Gastrocnemius medialis (tissue), 4 donors: ENCODE data around the gene PLCB3. TPM values are rescaled to one million over a fixed set of nuclear protein-coding genes. Genes with fewer than 3 reads are reported as not detected.
"Not testable (repeated sequence)": the region's sequence is repeated elsewhere in the genome, so short reads cannot be mapped to it uniquely, and the experiment has no call there.

Experiments
- ATAC-seq, 2 donors: fragments of 150-250 bp; one replicate each; pipeline ENCODE4 v1.9.1; 2016
- DNase-seq, 2 donors: peaks; one replicate each; pipeline ENCODE4 v3.0.0-alpha.2; 2019
- H3K27ac ChIP-seq, 4 donors: fragments of 200-600 bp; sonication (generic); 1 replicate in 1 of 4; 2 replicates in 3 of 4; pipeline ENCODE4 v1.5.1; 2016 to 2018; ENCODE audit warnings: mild to moderate bottlenecking in 2 of 4, moderate library complexity in 1 of 4
- H3K27me3 ChIP-seq, 3 donors: fragments of 200-600 bp; sonication (generic) in 2 of 3; 1 replicate in 1 of 3; 2 replicates in 2 of 3; pipeline versions ENCODE4 v1.5.1 to v1.6.0; 2016 to 2019; ENCODE audit warnings: mild to moderate bottlenecking in 1 of 3, moderate library complexity in 1 of 3
- H3K36me3 ChIP-seq, 2 donors: fragments of 200-600 bp; sonication (generic) in 1 of 2; one replicate each; pipeline ENCODE4 v1.5.1; 2017 to 2018
- H3K4me1 ChIP-seq, 2 donors: fragments of 200-600 bp; sonication (generic) in 1 of 2; one replicate each; pipeline ENCODE4 v1.5.1; 2016 to 2017; ENCODE audit warnings: mild to moderate bottlenecking in 2 of 2
- H3K4me3 ChIP-seq, 4 donors: fragments of 200-600 bp; sonication (generic) in 3 of 4; 1 replicate in 1 of 4; 2 replicates in 3 of 4; pipeline ENCODE4 v1.5.1; 2016 to 2019; ENCODE audit warnings: mild to moderate bottlenecking in 2 of 4
- H3K9me3 ChIP-seq, 3 donors: fragments of 200-600 bp; sonication (generic) in 2 of 3; 1 replicate in 1 of 3; 2 replicates in 2 of 3; pipeline ENCODE4 v1.5.1; 2016 to 2019
- CTCF ChIP-seq, 5 experiments: fragments of 450-650 bp in 3 of 5; fragments of 200-600 bp in 2 of 5; sonication (generic) in 2 of 5; IDR thresholded peaks in 4 of 5; conservative IDR thresholded peaks in 1 of 5; 1 replicate in 4 of 5; 2 replicates in 1 of 5; pipeline ENCODE4 v1.5.1; 2016 to 2019; ENCODE audit warnings: antibody characterized with exemption in 5 of 5, mild to moderate bottlenecking in 3 of 5, moderate library complexity in 3 of 5
- POLR2A ChIP-seq, 2 donors: fragments of 450-650 bp; IDR thresholded peaks; one replicate each; pipeline ENCODE4 v1.6.1; 2017; ENCODE audit warnings: antibody characterized with exemption in 2 of 2, mild to moderate bottlenecking in 2 of 2, moderate library complexity in 2 of 2
- in situ Hi-C, 4 donors: fragments of 200-750 bp; cut with MboI; loops; one replicate each; pipeline versions ENCODE4 v1.15.0 to v1.8.0; 2017; ENCODE audit warnings: low sequenced_read_pairs in 4 of 4
- intact Hi-C: fragments of 100-400 bp; cut with DNase I; formaldehyde crosslinking; loops from one replicate; pipeline ENCODE4 v1.15.1; 2023; ENCODE audit warnings: low total_unique reads
- total RNA-seq, 4 donors: library from RNA; depleted of rRNA; stranded (reverse); fragments of >200 nt; gene quantifications; one replicate each; pipeline versions ENCODE4 v1.1.0 to v1.2.3, GENCODE V29; 2016

Gene PLCB3
- total RNA-seq, 4 donors from 2014 or later: 4.7 to 9.7 (median 6.2) TPM

GRCh38 chr11:64314146-64314804 is 62.9 kb downstream of the PLCB3 start:
- DNase-seq: no peak
- intact Hi-C loops (no loop called here), in situ Hi-C loops (no loop called here)
- H3K36me3 ChIP-seq: peaks cover 0 to 27% of the 10 kb centered on the region in 2 donors
- H3K9me3 ChIP-seq: no peaks in the 10 kb centered on the region
- TF ChIP-seq CTCF (IDR thresholded peaks at IDR 0.05 in 4 of 5, conservative IDR thresholded peaks at IDR 0.05 in 1 of 5) (no peak), POLR2A (IDR thresholded peaks at IDR 0.05) (no peak)
- no peak for ATAC-seq
- peaks cover 38 to 47% of the 10 kb centered on the region in 2 donors for H3K4me1 ChIP-seq
- H3K4me3 ChIP-seq: peak overlapping the region in 2 of 4 donors; percentile 20 to 27
- H3K27me3 ChIP-seq: no peaks in the 10 kb centered on the region
- H3K27ac ChIP-seq: peak overlapping the region; percentile 71 to 85 (median 75)

- intact Hi-C loops: no loop called here
- in situ Hi-C loops: no loop called here
- ATAC-seq (no peak), DNase-seq (no peak)
- H3K27ac ChIP-seq: peak overlapping the region in 3 of 4 donors; percentile 71 to 85 (median 73)
- H3K4me3 ChIP-seq: no peak overlapping the region
- peaks cover 39 to 47% of the 10 kb centered on the region in 2 donors for H3K4me1 ChIP-seq
- TF ChIP-seq CTCF (IDR thresholded peaks at IDR 0.05 in 4 of 5, conservative IDR thresholded peaks at IDR 0.05 in 1 of 5) (no peak), POLR2A (IDR thresholded peaks at IDR 0.05) (no peak)
- peaks cover 0 to 29% of the 10 kb centered on the region in 2 donors for H3K36me3 ChIP-seq
- H3K27me3 ChIP-seq: no peaks in the 10 kb centered on the region
- H3K9me3 ChIP-seq: no peaks in the 10 kb centered on the region
Measured at GRCh38 chr11:64314805-64315561, 63.7 kb downstream of the PLCB3 start.

GRCh38 chr11:64315667-64316526 is 64.6 kb downstream of the PLCB3 start:
- Histone ChIP-seq H3K36me3 (peaks cover 0 to 38% of the 10 kb centered on the region in 2 donors), H3K27ac (peak overlapping the region; percentile 88 to 98 (median 94)), H3K4me3 (peak overlapping the region in 1 of 4 donors; percentile 99), H3K4me1 (peaks cover 37 to 47% of the 10 kb centered on the region in 2 donors)
- DNase-seq, intact Hi-C loops, ATAC-seq, in situ Hi-C loops, H3K9me3 ChIP-seq, H3K27me3 ChIP-seq: not testable (repeated sequence)

GRCh38 chr11:64316672-64317324 is 65.5 kb downstream of the PLCB3 start:
- Histone ChIP-seq H3K9me3 (no peaks in the 10 kb centered on the region), H3K36me3 (peaks cover 0 to 44% of the 10 kb centered on the region in 2 donors), H3K4me1 (peaks cover 35 to 47% of the 10 kb centered on the region in 2 donors), H3K4me3 (peak overlapping the region; percentile 73 to 99 (median 91)), H3K27me3 (no peaks in the 10 kb centered on the region), H3K27ac (peak overlapping the region; percentile 88 to 98 (median 94))
- in situ Hi-C loops (no loop called here), intact Hi-C loops (loop anchor here (1.0 kb wide), 1 partner anchor 46 kb away; no protein-coding TSS in a partner anchor)
- TF ChIP-seq CTCF (IDR thresholded peaks at IDR 0.05 in 4 of 5, conservative IDR thresholded peaks at IDR 0.05 in 1 of 5) (no peak), POLR2A (IDR thresholded peaks at IDR 0.05) (no peak)
- ATAC-seq (peak in 1 of 2 donors; percentile 0), DNase-seq (peak in 1 of 2 donors; percentile 42)
